HG03196 (cell line): ENCODE measurements around the gene EPS15.

Experiments
- ATAC-seq: cut with Tn5 transposase; IDR thresholded peaks from one replicate; pipeline ENCODE4 v1.9.1; 2021; ENCODE audit not compliant: unreplicated experiment

The EPS15 gene

GRCh38 chr1:51515982-51516648 is 3.0 kb downstream of the EPS15 start:
- no peak for ATAC-seq

DNA sequence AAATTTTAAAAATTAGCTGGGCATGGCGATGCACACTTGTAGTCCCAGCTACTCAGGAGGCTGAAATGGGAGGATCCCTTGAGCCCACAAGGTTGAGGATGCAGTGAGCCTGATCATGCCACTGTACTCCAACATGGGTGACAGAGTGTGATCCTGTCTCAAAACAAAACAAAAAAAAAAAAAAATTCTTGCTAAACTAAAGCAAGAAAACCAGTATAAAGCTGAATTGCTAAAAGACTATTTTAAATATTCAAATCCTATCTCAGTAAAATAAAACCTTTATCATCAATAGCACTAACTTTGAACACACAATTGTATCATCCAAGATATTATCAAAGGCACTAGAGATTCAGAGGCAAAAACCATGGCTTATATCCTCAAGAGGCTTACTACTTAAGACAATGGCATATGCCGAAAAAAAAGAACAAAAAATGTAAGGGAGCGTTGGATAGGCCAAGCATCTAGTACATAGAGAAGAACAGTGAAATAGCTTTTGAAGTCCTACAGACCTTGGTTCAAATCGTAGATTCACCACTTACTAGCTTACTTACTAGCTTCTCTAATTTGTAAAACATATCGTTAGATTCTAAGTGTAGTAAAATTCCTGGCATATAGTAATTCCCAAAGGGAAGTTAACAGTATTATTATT is 3.6 kb downstream of the EPS15 start:
- ATAC-seq, result no peak

DNA sequence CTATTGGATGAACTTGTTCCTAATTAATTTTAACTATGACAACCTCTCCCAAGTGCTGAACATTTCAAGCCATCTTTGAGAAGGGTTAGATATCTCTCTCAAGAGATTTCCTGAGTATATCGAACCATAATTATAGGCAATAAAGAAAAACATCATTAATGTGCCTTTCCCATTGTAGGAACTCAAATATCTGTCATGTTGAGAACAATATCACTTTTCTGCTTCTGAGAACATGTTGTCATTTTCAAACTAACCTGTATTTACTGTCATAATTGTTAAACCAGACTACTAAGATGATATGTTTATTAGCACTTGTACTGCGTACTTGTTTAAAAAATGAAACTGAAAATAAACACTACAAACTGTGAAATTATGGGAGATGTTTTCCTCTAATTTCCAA is 4.3 kb downstream of the EPS15 start:
- no peak for ATAC-seq

DNA sequence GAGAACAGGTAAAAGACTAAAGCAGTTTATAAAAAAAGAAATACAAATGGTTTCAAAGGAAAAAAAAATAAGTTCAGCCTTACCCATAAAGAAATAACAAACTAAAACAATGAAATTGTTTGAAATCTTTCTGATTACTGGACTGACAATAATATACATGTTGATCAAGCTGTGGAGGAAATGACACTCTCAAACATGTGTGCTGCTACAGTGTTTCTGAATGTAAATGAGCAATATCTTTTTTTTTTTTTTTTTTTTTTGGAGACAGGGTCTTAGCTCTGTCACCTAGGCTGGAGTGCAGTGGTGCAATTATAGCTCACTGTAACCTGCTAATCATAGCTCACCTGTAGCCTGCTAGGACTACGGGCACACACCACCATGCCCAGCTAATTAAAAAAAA is 6.5 kb downstream of the EPS15 start:
- no peak for ATAC-seq

DNA sequence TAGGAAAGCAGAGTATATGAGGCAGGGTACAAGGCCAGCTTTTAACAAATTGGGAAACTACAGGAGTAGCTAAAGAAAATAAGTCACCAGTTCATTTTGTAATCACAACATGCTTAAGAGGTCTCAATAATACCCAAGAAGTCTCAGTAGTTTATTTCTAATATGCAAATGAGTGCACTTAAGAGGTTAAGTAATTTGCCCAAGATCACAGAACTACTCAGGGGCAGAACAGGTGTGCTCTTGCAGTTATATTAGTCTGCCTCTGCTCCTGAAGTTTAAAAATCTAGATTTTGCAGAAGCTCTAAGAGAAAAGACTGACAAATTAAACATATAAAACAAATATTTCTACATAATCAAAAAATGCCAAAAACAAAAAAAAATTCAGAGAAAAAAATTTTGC is 6.9 kb downstream of the EPS15 start:
- ATAC-seq, result no peak

GRCh38 chr1:51509773-51510172 is 9.3 kb downstream of the EPS15 start:
- no peak for ATAC-seq

DNA sequence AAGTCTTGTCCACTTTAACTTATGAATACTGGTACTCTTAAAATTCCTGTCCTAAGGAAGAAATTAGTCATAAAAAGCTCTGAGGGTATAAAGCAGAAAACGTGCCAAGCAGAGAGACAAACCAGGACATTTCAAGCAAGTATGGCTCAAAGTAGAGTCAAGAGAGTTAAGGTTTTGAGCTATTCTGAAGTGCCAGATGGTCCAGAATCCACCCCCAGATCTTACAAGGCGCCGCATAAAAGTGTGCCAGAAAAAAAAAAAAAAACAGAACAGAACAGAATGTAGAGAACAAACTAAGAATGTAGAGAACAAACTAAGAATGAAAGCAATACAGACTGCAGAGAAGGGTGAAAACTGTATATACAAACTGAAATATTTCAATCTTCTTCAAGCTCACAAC is 12.5 kb downstream of the EPS15 start:
- ATAC-seq, result no peak

DNA sequence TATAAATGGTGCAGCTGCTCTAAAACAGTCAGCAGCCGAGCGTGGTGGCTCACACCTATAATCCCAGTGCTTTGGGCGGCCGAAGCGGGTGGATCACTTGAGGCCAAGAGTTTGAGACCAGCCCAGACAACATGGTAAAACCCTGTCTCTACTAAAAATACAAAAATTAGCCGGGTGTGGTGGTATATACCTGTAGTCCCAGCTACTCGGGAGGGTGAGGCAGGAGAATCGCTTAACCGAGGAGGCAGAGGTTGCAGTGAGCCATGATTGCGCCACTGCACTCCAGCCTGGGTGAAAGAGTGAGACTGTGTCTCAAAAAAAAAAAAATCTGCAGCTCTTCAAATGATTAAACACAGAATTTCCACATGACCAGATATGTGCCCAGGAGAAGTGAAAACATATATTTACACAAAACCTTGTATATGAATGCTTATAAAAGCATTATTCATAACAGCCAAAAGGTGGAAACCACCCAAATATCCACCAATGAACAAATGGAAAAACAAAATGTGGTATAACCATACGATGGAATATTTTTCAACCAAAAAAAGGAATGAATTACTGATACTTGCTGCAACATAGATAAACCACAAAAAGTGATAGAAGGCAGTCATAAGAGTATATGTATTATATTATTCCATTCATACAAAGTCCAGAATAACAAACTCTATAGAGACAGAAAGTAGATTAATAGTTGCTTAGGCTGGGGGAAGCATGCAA is 14.1 kb downstream of the EPS15 start:
- peak; percentile 48 for ATAC-seq

DNA sequence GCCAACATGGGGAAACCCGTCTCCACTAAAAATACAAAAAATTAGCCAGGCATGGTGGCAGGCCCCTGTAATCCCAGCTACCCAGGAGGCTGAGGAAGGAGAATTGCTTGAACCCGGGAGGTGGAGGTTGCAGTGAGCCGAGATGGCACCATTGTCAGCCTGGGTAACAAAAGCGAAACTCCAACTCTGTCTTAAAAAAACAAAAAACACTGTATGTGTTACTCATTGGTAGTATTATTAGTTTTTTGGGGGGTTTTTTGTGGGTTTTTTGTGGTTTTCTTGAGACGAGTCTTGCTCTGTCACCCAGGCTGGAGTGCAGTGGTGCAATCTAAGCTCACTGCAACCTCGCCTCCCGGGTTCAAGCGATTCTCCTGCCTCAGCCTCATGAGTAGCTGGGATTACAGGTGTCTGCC is 17.8 kb downstream of the EPS15 start:
- peak; percentile 63 for ATAC-seq

GRCh38 chr1:51499694-51500093 is 19.4 kb downstream of the EPS15 start:
- ATAC-seq, result no peak

DNA sequence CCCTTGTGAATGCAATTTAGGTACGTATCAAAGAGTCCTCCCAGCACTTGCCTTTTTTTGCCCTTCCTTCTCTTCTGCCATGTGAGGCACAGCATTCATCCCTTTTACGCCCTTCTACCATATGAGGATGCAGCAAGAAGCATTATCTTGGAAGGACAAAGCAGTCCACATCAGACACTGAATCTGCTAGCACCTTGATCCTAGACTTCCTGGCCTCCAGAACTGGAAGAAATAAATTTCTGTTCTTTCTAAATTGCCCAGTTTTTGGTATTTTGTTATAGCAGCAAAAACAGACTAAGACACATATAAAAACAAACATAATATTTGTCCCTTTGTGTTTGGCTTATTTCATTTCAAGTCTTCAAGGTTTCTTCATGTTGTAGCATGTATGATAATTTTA is 20.1 kb downstream of the EPS15 start:
- no peak for ATAC-seq

DNA sequence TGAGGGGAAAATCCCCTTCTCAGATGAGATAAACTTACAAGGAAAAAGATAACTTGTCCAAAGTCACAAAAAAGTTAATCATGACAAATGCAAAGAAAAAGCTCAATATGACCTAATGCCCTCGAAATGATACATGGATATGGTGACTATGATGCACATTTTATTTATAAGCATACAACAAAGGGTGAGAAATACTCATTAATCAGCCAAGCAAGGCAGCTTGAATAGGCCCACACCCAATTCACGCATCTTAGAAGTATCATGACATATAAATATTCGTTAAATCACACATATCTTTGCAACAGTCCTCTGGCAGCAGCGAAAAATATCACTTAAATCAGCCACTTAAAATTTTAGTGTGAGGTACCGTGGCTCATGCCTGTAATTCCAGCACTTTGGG is 21.7 kb downstream of the EPS15 start:
- no peak for ATAC-seq

DNA sequence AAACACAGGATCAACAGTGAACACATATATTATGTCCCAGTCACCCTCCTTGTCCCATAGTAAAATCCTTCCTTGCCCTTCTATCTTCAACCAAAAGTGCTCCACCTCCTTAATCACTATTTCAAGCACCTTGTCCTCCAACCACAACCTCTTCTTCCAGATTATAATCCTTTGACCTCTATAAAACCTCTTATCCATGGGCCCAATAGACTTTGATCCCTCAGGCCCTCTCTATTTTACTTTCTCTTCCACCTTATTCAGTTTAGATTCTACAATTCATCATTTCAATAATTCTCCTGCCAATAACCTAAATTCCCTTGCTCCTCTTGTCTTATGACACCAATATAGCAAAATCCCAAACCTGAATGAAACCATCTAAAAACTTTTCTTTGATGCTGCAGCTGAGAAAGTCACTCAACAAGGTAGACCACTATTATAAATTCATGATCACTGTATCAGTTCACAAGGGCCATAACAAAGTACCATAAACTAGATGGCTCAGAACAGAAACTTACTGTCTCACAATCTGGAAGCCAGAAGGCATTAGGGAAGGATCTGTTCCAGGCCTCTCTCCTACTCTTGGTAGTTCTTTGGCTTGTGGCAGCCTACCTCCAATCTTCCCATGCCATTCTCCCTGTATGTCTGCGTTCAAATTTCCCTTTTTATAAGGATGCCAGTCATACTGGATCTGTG is 24.8 kb downstream of the EPS15 start:
- ATAC-seq, result no peak

- ATAC-seq, result no peak
Measured at GRCh38 chr1:51491166-51491981, 27.7 kb downstream of the EPS15 start.

DNA sequence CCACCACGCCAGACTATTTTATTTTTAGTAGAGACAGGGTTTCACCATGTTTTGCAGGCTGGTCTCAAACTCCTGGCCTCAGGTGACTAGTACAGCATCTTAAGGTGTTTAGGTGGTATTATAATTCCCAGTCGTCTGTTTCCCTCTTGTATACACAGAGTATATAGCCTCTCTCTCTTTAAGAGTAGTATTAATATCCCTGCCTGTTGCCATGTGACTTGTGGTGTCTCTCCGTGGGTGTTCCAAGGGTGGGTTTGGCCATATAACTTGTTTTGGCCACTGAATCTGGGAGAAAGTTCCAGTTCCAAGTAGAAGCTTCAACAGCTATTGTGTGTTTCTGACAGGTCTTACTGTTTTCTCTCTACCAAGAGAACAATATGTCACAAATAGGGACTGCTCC is 29.6 kb downstream of the EPS15 start:
- no peak for ATAC-seq

GRCh38 chr1:51488372-51489050 is 30.6 kb downstream of the EPS15 start:
- ATAC-seq, result no peak

- ATAC-seq, result no peak
Measured at GRCh38 chr1:51487628-51488027, 31.4 kb downstream of the EPS15 start.

DNA sequence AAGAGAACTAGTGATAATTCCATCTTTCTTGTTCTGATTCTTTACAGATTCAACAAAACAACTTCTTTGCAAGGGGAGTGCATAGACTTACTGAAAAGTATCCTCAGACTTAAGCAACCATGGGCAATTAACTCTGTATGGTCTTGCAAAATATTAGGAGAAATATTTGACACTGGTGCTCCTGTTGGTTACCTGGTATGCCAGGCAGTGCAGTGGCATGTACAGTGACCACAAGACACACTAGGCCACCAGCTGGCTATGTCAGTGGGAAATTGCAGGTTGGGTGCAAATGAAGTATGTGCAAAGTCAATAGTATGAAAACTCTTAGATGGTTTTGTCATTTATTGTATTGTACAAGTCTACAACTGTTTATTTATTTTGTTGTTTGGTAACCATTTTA is 34.5 kb downstream of the EPS15 start:
- ATAC-seq, result no peak

DNA sequence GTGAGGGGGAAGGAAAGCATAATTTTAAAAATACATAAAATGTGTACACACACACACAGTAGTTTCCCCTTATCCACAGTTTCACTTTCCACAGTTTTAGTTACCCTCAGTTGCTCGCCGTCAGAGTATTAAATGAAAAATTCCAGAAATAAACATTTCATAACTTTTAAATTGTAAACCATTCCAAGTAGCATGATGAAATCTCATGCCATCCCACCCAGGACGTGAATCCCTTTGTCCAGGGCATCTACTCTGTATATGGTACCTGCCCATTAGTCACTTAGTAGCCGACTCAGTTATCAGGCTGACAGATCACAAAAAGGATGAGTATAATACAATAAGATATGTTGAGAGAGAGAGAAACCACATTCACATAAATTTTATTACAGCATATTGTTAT is 36.2 kb downstream of the EPS15 start:
- ATAC-seq, result no peak
